Activated T-cell treated with anti-CD3 and anti-CD28 coated beads, Interleukin-2, amount 50 U/mL, for 48 hours (primary cell): ENCODE measurements around the gene CTCFL.
A peak's percentile ranks its signal among the peaks of the same experiment; 100 is the strongest.
"Not testable (repeated sequence)": the region's sequence is repeated elsewhere in the genome, so short reads cannot be mapped to it uniquely, and the experiment has no call there.

Source experiments
- DNase-seq, 2 experiments: peaks; one replicate each; pipeline ENCODE4 v3.0.0-alpha.2; 2020

The CTCFL gene

DNA sequence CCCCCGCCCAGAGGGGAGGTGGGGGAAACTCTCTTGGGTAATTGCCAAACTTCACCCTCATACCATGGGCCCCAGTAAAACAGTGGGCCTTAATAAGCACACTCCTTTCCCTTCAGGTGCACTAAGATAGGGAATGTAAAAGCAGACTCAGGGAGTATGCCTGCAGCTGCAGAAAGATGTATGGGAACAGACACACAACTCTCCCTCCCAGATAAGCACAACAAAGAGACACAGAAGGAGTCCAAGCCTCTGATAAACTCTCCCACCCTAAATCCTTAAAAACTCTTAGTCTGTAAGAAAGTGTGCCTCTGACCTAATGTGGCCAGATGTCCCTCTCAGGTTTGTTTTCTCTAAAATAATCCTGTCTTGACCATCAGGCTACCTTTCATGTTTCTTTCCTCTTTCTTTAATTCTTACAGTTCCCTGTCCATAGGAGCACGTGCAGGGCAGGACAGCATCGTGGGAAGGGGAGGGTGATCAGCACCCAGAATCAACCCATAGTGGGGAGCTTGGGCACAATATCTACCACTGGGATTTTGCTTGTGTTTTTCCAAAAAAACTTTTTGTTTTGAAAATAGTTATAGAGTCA lies 11.3 kb upstream of the CTCFL start:
- DNase-seq: no peak

DNA sequence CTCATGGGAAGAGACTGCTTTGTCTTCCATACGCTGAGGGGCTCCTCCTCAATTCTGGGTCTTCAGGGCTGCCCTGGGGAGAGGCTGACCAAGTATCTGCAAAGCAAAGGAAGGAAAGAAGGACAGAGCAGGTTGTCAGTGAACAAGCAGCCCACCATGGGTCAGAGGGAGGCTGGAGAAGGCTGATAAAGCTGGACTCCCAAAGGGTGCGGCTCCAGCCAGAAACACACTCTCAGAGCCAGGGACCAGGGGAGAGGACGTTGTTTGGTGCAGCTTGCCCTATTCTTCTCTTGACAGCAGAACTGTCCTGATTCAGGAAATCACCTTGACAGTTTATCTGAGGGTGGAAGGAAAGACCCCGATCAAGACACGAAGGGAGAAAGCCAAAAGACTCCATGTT lies 10.4 kb upstream of the CTCFL start:
- no peak for DNase-seq

DNA sequence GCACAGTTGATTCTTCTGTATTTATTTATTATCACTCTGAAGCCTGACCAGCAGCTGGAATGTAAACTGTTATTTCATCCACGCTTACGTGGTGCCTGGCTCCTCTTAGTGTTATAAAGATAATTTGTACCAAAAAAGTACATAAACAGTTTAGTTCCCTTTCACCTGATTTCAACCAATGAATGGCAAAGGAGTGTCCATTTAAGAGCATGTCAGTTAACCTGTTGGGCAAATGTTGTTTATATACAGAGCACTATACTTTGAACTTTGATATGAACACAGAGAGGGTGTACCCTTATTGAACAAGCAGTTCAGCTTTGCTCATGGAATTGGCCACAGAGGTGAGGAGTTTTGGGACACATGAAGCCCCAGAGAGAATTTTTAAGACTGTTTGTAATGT lies 7.2 kb upstream of the CTCFL start:
- no peak for DNase-seq

DNA sequence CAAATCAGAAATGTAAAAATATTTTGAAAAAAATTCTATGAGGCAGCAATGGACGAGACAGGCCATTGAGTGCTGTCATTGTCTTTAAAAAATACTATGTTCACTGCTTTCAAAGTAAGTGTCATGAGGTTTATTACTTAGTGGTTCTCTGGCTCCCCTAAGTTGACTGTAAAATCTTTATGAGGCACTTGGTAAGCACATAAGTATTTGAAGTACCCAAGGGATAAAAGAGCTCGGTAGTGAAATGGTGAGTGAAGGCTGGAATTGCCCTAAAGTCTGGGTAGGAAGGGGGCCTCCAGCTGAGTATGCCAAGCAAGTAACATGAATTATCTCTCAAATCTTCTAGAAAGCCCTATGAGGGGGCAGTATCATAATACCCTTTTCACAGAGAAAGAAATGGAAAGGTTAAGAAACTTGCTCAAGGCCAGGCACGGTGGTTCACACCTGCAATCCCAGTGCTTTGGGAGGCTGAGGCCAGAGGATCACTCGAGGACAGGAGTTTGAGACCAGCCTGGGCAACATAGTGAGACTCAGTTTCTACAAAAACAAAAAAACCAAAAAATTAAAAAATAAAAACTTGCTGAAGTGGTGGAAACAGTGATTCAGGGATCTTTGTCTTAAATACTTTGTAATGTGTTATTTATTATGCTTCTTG lies 5.5 kb upstream of the CTCFL start:
- no peak for DNase-seq

DNA sequence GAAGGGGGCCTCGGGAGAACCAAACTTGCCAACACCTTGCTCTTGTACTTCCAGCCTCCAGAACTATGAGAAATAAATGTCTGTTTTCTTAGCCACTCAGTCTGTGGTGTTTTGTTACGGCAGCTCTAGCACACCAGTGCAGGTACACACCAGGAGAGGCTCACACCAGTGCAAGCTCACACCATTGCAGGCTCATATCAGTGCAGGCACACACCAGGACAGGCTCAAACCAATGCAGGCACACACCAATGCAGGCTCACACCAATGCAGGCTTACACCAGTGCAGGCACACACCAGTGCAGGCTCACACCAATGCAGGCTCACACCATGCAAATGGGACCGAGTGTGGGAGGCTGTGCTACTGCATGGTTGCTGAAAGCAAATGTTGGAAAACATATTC lies 4.9 kb upstream of the CTCFL start:
- no peak for DNase-seq

DNA sequence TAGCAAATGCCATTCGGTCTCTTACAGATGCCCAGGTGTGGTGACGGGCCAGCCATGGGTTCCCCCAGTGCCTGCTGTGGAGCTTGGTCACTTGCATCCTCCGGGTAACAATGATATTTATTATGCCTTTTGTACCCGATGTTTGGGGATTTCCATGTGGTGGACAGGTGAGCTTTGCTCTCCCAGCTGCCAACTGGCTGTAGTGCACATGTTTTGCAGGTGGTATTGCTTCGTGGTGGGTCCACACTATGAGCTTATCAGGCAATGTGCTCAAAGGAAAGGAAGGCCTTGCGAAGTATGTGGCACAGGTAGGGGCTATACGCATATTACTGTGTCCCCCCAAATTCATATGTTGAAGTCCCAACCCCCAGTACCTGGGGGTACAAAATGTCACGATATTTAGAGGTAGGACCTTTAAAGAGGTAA lies 4.2 kb upstream of the CTCFL start:
- DNase-seq: no peak

DNA sequence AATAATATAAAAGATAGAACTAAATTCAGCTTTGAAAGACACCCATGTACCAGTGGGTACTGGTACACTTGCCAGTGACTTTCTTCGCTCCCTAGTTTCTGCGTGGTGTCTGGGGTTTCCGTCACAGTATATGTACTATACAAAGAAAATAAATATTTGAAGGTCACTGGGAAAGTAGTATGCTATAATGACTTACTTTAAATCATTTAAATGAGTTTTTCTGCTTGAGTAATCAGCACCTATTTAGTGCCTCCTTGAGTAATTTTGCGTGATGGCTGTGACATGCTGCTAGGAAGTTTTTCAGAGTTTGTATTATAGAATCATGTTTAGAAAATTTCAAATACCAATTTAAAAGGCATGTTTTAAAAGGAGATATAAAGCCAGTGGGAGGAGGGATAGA lies 3.2 kb upstream of the CTCFL start:
- no peak for DNase-seq

DNA sequence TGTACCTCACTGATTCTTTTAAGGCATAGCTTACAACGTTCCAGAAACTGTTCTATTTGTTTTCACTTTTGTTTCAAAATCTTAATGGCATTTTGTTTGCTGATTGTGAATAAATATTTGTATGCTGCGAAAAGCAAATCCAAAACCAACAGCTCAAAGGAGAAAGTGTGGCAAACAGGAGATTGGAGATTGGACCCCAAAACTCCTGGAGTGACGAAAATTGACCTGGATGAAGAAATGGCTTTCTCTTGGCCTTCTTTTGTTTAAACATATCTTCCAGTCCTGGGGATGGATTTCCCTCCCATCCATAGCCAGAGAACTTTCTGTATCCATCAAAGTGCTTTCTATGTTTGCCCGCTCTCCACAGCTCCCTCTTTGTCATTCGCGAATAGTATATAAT lies 2.8 kb upstream of the CTCFL start:
- DNase-seq: no peak

DNA sequence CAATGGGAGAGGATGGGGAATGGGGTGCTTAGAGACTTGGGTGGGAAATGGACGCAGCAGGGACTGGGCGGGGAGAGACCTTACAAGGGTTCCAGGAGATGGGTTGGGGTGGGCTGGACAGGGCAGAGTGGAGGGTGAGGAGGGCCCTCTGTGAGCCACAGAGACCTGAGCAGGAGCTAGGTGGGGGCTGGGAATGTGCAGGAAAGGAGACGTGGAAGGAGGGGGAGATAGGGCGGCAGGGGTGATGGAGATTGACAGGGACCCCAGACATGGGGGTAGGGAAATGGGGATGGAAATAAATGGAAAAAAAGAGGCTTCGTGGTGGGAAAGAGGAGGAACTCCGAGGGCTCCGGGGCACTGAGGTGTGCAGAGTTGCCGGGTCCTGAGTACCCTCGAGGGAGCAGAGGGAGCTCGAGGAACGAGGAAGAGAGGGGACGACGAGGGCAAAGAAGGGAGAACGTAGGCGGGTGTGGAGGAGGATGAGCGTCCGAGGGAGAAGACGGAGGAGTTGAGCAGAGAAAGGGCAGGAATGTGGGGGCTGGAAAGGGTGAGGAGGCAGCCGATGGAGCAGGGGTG lies 2.0 kb upstream of the CTCFL start:
- no peak for DNase-seq

DNA sequence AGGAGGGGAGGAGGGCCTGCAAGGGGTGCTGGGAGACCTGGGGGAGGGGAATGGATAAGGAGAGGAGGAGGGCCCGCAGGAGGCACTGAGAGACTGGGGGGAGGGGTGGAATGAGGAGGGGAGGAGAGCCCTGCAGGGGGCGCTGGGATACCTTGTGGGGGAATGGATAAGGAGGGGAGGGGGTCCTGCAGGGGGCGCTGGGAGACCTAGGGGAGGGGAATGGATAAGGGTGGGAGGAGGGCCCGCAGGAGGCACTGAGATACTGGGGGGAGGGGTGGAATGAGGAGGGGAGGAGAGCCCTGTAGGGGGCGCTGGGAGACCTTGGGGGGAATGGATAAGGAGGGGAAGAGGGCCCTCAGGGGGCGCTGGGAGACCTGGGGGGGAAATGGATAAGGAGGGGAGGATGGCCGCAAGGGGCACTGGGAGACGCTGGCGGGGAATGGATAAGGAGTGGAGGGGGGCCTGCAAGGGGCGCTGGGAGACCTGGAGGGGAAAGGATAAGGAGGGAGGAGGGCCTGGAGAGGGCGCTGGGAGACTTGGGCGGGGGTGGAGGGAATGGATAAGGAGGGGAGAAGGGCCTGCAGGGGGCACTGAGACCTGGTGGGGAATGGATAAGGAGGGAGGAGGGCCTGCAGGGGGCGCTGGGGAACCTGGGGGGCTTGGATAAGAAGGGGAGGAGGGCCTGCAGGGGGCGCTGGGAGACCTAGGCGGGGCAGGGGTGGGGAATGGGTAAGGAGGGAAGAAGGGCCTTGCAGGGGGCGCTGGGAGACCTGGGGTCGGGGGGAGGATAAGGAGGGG lies 1.3 kb upstream of the CTCFL start:
- peak; percentile 44 to 56 for DNase-seq

DNA sequence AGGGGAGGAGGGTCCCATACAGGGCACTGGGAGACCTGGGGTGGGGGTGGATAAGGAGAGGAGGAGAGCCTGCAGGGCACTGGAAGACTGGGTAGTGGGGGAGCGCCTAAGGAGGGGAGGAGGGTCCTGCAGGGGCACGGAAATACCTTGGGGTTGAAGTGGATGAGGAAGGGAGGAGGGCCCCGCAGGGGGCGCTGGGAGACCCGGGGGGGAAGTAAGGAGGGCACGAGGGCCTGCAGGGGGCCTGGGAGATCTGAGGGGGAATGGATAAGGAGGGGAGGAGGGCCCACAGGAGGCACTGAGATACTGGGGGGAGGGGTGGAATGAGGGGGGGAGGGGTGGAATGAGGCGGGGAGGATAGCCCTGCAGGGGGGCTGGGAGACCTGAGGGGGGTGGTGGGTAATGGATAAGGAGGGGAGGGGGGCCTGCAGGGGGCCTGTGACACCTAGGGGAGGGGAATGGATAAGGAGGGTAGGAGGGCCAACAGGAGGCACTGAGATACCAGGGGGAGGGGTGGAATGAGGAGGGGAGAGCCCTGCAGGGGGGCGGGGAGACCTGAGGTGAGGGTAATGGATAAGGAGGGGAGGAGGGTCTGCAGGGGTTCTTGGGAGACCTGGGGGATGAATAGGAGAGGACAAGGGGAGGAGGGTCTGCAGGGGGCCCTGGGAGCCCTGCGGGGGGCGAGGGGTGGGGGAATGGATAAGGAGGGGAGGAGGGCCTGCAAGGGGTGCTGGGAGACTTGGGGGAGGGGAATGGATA lies 567 bp upstream of the CTCFL start:
- no peak for DNase-seq

DNA sequence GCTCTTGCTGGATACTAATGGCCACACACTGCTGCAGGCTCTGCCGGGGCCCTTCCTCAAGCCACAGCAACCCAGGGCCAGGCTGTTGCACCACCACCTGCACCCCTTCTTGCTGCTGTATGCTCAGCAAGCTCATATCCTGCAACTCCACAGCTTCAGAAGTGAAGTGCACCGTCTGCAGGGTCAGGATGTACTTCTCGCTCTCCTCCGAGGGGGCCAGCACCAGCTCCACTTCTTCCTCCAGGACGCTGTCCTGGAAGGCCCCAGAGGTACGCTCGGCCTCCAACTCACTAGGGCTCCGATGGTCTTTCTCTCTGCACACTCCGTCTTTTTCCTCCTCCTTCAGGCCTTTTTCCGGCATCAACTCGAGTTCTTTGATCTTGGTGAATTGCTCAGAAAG lies 1.2 kb downstream of the CTCFL start:
- DNase-seq: no peak

DNA sequence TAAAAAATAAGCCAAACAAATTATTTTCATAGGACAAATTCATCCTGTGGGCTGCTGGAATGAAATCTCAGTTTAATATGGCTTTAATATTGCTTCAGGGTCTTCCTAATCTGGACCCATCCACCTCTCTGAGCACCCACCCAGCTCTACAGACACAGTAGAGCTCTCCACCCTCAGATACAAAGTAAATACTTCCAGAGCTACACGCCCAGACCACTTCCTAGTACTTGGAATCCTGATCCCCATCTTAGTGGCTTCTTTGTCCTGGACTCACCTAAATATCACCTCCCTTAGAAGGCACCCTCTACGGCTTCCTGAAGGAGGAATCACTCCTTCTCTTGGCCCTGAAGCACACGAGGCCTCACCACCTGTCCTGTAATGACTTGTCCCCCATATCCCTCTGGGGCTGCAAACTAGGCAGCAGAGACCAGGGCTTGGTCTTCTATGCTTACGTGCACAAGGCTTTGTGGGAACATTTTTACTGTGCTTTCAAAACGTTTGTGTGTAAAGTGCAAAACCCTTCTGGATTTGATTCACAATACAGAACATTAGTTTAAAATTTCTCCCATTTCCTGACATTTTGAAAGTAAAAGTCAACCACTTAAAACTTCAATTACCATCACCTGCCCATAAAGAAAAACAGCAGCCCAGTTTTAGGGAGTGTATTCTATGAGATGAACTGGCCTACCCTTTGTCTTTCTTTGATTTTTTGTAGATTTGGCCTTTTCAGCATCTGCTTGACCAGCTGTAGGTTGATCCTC lies 2.4 kb downstream of the CTCFL start:
- DNase-seq: no peak

DNA sequence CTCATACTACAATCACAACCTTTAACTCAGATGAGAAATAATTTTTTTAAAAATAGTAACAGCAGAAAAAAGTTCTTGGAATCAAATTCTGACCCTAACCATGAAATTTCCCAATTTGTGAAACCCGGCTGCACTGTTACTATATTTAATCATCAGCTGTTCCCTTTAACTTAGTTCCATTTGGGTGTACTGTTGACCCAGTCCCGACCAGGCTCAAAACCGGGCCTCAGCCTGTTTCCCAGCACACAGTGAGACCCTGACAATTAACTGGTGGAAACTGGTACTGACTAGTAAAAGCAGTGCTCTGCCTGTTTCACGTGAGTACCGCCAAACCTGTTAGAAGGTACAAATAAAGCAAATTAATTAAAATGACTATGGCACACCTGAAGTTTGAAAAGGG lies 7.0 kb downstream of the CTCFL start:
- no peak for DNase-seq

DNA sequence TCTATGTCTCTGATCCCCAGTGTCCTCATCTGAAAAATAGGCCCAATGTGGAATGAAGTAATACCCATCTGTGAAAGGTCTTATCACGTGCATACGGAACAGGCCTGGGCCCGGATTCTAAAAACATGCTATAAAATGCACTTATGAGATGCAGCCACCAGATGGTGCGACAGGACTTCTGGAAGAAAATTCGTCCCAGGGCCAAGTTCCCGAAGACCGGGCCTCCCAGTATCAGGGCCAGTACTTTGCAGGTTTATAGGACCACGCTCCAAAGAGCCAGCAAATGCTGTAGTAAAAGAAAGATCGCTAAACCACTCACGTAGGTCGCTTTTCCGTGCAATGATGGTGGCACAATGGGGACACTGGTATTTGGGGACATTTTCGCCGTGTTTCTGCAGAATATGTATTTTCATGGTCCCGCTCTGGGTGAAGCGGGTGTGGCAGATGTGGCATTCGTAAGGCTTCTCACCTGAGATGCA lies 10.6 kb downstream of the CTCFL start:
- DNase-seq: peak; percentile 36 to 47

DNA sequence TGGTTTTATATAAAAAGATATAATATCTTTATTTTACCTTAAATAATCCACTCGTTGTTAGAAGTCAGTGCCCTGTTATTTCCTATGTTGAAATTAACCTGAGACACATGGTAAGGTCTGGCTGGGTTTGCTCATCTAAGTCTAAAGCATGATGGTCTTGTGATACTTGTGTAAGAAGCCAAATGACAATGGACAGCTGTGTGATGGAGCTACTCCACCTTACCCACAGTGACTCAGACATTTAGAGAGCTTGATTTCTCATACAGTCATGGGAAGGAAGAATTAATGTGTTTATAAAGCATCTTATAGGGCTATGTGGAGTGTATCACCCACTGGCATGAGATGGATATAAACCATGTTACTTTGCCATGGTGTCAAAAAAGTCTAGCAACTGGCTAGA lies 11.7 kb downstream of the CTCFL start:
- no peak for DNase-seq

DNA sequence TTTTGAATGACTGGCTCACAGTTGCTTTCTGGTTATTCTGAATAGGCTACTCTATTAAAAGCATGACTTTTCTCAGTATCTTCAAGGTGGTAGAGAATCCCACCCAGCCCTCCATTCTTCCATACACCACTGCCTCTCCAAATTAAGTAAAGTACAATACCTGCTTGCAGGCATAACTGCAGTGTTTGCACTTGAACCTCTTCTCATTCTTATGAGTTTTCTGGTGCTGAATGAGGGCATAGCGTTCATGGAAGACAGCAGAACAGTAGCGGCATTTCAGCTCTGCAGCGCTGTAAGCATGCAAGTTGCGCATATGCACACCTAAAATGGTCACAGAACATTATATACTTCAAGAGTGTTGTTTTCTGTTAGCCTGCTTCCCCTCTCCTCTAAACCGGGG lies 12.5 kb downstream of the CTCFL start:
- no peak for DNase-seq

DNA sequence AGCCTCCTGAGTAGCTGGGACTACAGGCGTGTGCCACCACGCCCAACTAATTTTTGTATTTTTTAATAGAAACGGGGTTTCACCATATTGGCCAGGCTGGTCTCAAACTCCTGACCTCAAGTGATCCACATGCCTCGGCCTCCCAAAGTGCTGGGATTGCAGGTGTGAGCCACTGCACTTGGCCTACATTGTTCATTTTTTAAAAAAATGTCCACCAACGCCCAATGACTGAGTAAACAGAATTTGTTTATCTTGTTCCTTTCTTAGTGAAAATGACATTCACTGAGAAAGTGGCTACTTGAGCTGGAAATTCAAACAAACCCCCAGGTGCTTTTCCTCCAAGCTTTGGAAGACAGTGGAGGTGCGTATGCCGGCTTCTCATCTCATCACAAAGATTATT lies 13.2 kb downstream of the CTCFL start:
- DNase-seq: not testable (repeated sequence)

DNA sequence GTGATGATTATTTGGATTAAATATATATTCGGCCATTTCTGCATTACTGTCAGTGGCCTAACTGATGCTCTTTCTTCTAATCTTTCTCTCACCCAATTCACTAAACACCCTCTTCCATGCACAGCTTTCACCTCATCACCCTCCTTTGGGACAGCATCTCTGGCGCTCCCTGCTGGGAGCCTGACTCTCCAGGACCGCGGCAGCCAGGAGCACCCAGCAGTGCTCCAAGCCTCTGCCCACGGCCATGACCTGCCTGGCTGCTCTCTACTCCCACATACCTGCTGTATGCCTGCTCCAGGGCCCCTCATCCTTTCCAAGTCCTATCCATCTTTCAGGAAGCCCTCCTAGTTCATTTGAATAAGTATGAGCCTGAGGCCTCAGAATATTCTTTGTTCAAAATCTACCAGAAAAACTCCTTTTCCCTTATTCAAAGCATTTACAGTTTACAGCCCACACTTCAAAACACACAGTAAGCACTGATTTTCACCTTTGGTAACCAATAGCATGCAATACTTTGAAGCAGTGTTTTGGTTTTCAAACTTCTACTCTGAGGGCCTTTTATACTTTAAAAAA lies 15.2 kb downstream of the CTCFL start:
- DNase-seq: peak in 1 of 2 experiments; percentile 32

DNA sequence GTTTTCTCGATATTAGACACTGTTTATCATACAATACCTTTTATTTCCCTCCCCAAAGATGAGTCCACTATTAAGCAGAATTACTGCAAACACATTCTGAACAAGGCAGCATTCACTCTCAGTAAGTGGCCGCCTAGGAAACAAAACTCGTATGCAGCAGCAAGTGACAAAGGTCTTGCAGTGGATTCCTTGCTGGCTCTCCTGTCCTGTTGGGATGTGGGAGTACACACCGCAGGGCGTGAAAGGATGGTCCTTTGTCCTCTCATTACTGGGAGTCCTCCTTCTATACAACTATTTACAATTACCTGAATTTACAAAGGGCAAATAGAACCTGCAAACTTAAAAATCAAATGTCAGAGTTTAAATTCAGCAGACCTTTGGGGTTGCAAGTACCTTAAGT lies 16.1 kb downstream of the CTCFL start:
- DNase-seq: no peak

DNA sequence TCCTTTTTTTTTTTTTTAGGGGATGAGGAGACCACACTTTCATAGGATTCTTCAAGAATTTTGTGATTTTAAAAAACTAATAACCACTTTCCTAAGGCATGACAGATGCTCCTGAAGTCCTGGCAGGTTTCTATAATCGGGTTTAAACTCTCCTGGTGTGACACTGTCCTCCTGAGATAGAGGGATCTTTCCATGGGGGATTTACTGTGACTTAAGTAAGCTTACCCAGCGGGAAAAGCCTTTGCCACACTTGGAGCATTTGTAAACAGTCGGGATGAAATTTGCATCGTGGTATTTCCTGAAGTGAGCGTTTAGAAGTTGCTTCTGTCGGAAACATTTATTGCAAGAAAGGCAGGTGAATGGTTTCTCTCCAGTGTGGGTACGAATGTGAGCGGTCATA lies 16.6 kb downstream of the CTCFL start:
- DNase-seq: no peak

DNA sequence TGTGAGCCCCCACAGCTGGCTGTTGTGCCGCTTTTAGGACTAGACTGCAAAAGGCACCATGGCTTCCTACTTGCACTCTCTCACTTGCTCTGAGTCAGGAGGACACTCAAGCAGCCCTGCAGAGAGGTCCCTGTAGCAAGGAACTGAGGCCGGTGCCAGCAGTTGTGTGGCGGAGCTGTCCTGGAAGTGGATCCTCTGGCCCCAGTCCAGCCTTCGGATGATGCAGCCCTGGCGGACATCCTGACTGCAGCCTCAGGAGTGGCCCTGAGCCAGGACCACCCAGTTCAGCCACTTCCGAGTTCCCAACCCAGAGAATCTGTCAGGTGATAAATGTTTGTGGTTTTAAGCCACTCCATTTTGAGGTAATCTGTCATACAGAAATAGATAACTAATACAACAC lies 17.5 kb downstream of the CTCFL start:
- DNase-seq: no peak
